NCI-H2227 treated with DMSO at 0.1 percent for 48 hours (cell line): ENCODE data around the gene AMY2B.
"Not testable (repeated sequence)": the region's sequence is repeated elsewhere in the genome, so short reads cannot be mapped to it uniquely, and the experiment has no call there.

ENCODE experiments used
- DNase-seq: peaks from one replicate; lab custom pipeline; 2025; lab: John Stamatoyannopoulos, UW

AMY2B gene

DNA sequence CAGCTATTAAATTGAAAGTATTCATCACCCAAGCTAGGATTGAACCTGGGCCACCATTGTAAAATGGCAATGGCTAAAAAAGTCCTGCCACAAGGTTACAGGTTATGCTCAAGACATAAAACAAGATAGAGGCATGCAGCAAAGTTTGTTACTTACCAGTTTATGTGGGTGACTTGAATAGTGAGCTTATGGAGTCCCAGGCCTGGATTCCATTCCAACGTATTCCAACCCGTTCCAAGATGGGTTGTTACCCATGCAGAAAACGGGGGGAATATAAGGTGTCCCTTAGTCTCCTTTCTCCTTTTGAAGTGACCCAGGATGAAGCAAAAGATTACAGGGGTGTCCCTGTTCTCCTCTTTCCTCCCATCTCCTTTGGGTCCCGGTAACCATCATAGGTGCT is 56.0 kb downstream of the AMY2B start:
- not testable (repeated sequence) for DNase-seq
